Astrocyte (in vitro differentiated cells and primary cell): ENCODE results near the gene PITPNM3. TPM values are rescaled to one million over a fixed set of nuclear protein-coding genes. Genes with fewer than 3 reads are reported as not detected.

Source experiments
- DNase-seq: peaks from one replicate; pipeline ENCODE4 v3.0.0-alpha.2; 2010; ENCODE audit warnings: low read depth
- FAIRE-seq: peaks from 2 replicates; lab custom pipeline; 2011; peaks lifted over from hg19 to GRCh38; lab: Jason Lieb, UNC
- H2AFZ ChIP-seq: 2 replicates; pipeline ENCODE4 v1.6.0; 2012; ENCODE audit warnings: low read depth, low read length, inconsistent platforms
- H3K27ac ChIP-seq: 2 replicates; pipeline ENCODE4 v1.5.1; 2011; ENCODE audit warnings: low read depth, low read length, inconsistent platforms
- H3K27me3 ChIP-seq: 2 replicates; pipeline ENCODE4 v1.6.0; 2011; ENCODE audit warnings: low read length, inconsistent platforms; ENCODE audit not compliant: insufficient read depth
- H3K36me3 ChIP-seq: 2 replicates; pipeline ENCODE4 v1.5.1; 2011; ENCODE audit warnings: low read length, inconsistent platforms; ENCODE audit not compliant: insufficient read depth
- H3K4me1 ChIP-seq: 2 replicates; pipeline ENCODE4 v1.5.1; 2011; ENCODE audit warnings: low read length, inconsistent platforms; ENCODE audit not compliant: insufficient read depth
- H3K4me2 ChIP-seq: 2 replicates; pipeline ENCODE4 v1.6.0; 2012; ENCODE audit warnings: low read length, inconsistent platforms
- H3K4me3 ChIP-seq: 2 replicates; pipeline ENCODE4 v1.5.1; 2011; ENCODE audit warnings: low read depth, mild to moderate bottlenecking, low read length, inconsistent platforms; ENCODE audit not compliant: insufficient read depth
- H3K79me2 ChIP-seq: 2 replicates; pipeline ENCODE4 v1.6.0; 2012; ENCODE audit warnings: mild to moderate bottlenecking, low read length, inconsistent platforms; ENCODE audit not compliant: insufficient read depth
- H3K9ac ChIP-seq: 2 replicates; pipeline ENCODE4 v1.6.0; 2012; ENCODE audit warnings: mild to moderate bottlenecking, low read length, inconsistent platforms
- H3K9me3 ChIP-seq: 2 replicates; pipeline ENCODE4 v1.5.1; 2012; ENCODE audit warnings: low read depth, mild to moderate bottlenecking, low read length, inconsistent platforms; ENCODE audit not compliant: insufficient read depth
- H4K20me1 ChIP-seq: 2 replicates; pipeline ENCODE4 v1.6.0; 2012; ENCODE audit warnings: low read length, inconsistent platforms; ENCODE audit not compliant: insufficient read depth
- H3K27ac Mint-ChIP-seq: one replicate; pipeline ENCODE4 v1.8.0; 2021; ENCODE audit warnings: mild to moderate bottlenecking, mixed read lengths; ENCODE audit not compliant: unreplicated experiment
- H3K27me3 Mint-ChIP-seq: one replicate; pipeline ENCODE4 v1.8.0; 2021; ENCODE audit warnings: low read depth, mixed read lengths; ENCODE audit not compliant: unreplicated experiment
- H3K36me3 Mint-ChIP-seq: one replicate; pipeline ENCODE4 v1.8.0; 2021; ENCODE audit warnings: low read depth, mixed read lengths; ENCODE audit not compliant: unreplicated experiment
- H3K4me1 Mint-ChIP-seq: one replicate; pipeline ENCODE4 v1.8.0; 2021; ENCODE audit warnings: low read depth, mixed read lengths; ENCODE audit not compliant: unreplicated experiment
- H3K4me3 Mint-ChIP-seq: one replicate; pipeline ENCODE4 v1.8.0; 2021; ENCODE audit warnings: mild to moderate bottlenecking, moderate library complexity, mixed read lengths; ENCODE audit not compliant: unreplicated experiment
- H3K9me3 Mint-ChIP-seq: one replicate; pipeline ENCODE4 v1.8.0; 2021; ENCODE audit warnings: mild to moderate bottlenecking, mixed read lengths; ENCODE audit not compliant: unreplicated experiment
- CTCF ChIP-seq: IDR thresholded peaks from 2 replicates; pipeline ENCODE4 v1.5.1; 2011; ENCODE audit warnings: low read depth, mild to moderate bottlenecking, inconsistent platforms, low read length, moderate library complexity; ENCODE audit not compliant: insufficient read depth
- EZH2 ChIP-seq: IDR thresholded peaks from 2 replicates; pipeline ENCODE4 v1.6.1; 2012; ENCODE audit warnings: mild to moderate bottlenecking, low read length, inconsistent platforms; ENCODE audit not compliant: insufficient read depth
- total RNA-seq: library from RNA; stranded (reverse); gene quantifications from 2 replicates; pipeline ENCODE4 v1.2.1, GENCODE V29; 2021

PITPNM3 gene
- total RNA-seq, 1 donor from 2014 or later = 1.3 TPM

GRCh38 chr17:6542577-6542976 lies 13.8 kb downstream of the PITPNM3 start:
- DNase-seq (no peak), FAIRE-seq (no peak)
- Mint-ChIP-seq H3K4me3 (no peak overlapping the region), H3K36me3 (peaks cover 3% of the 10 kb centered on the region), H3K27ac (no peak overlapping the region), H3K9me3 (peaks cover 10% of the 10 kb centered on the region), H3K4me1 (no peaks in the 10 kb centered on the region), H3K27me3 (peaks cover 77% of the 10 kb centered on the region)
- TF ChIP-seq CTCF (no peak), EZH2 (no peak)
- no peaks in the 10 kb centered on the region for H3K79me2 ChIP-seq
- peaks cover 19% of the 10 kb centered on the region for H3K27me3 ChIP-seq
- no peak overlapping the region for H2AFZ ChIP-seq
- no peak overlapping the region for H3K9ac ChIP-seq
- no peaks in the 10 kb centered on the region for H3K36me3 ChIP-seq
- H3K4me2 ChIP-seq = no peak overlapping the region
- H3K27ac ChIP-seq = no peak overlapping the region
- H3K4me3 ChIP-seq = no peak overlapping the region
- peaks cover 9% of the 10 kb centered on the region for H4K20me1 ChIP-seq
- H3K4me1 ChIP-seq = no peaks in the 10 kb centered on the region
- H3K9me3 ChIP-seq = peaks cover 3% of the 10 kb centered on the region

- Histone ChIP-seq H3K4me3 (no peak overlapping the region), H3K27ac (no peak overlapping the region), H3K9me3 (peaks cover 3% of the 10 kb centered on the region), H4K20me1 (peaks cover 9% of the 10 kb centered on the region), H3K4me1 (no peaks in the 10 kb centered on the region), H3K79me2 (no peaks in the 10 kb centered on the region), H3K36me3 (no peaks in the 10 kb centered on the region), H3K4me2 (no peak overlapping the region), H3K27me3 (peaks cover 15% of the 10 kb centered on the region), H3K9ac (no peak overlapping the region), H2AFZ (no peak overlapping the region)
- H3K4me3 Mint-ChIP-seq = no peak overlapping the region
- H3K27ac Mint-ChIP-seq = no peak overlapping the region
- H3K27me3 Mint-ChIP-seq = peaks cover 77% of the 10 kb centered on the region
- H3K4me1 Mint-ChIP-seq = no peaks in the 10 kb centered on the region
- FAIRE-seq = no peak
- no peak for DNase-seq
- no peak for TF ChIP-seq EZH2
- no peak for TF ChIP-seq CTCF
- H3K9me3 Mint-ChIP-seq = peaks cover 12% of the 10 kb centered on the region
- peaks cover 3% of the 10 kb centered on the region for H3K36me3 Mint-ChIP-seq
Measured at GRCh38 chr17:6541886-6542285, 14.5 kb downstream of the PITPNM3 start.

- TF ChIP-seq CTCF (no peak), EZH2 (no peak)
- Histone ChIP-seq H3K4me2 (no peak overlapping the region), H3K9ac (no peak overlapping the region), H3K9me3 (peaks cover 3% of the 10 kb centered on the region), H4K20me1 (no peaks in the 10 kb centered on the region), H3K27ac (no peak overlapping the region), H3K4me3 (no peak overlapping the region), H3K4me1 (no peaks in the 10 kb centered on the region), H3K27me3 (peaks cover 9% of the 10 kb centered on the region), H3K79me2 (no peaks in the 10 kb centered on the region), H3K36me3 (no peaks in the 10 kb centered on the region), H2AFZ (no peak overlapping the region)
- Mint-ChIP-seq H3K9me3 (peaks cover 13% of the 10 kb centered on the region), H3K4me3 (no peak overlapping the region), H3K36me3 (peaks cover 3% of the 10 kb centered on the region), H3K27me3 (peaks cover 71% of the 10 kb centered on the region), H3K4me1 (no peaks in the 10 kb centered on the region), H3K27ac (no peak overlapping the region)
- DNase-seq (no peak), FAIRE-seq (peak; percentile 5)
Measured at GRCh38 chr17:6539871-6540270, 16.5 kb downstream of the PITPNM3 start.
